ENCODE measurements around the gene TPCN2. TPM values are rescaled to one million over a fixed set of nuclear protein-coding genes. Genes with fewer than 3 reads are reported as not detected.

TPCN2 gene
- total and polyA plus RNA-seq, 4 donors: 6.4 to 20.8 (median 12.1) TPM

GRCh38 chr11:69084371-69084770 lies 35.6 kb downstream of the TPCN2 start:
- no peak overlapping the region for H3K4me3 ChIP-seq (ENCODE audit: low read depth in 1 of 3, low read length in 3 of 3)
- WGBS: 93% methylated on average over 15 of the region's 15 CpGs
- peaks cover 2 to 56% (median 11%) of the 10 kb centered on the region in 4 donors for H3K36me3 ChIP-seq (ENCODE audit: control insufficient read depth in 4 of 4, insufficient read depth in 3 of 4, low read depth in 1 of 4, low read length in 3 of 4)
- no peaks in the 10 kb centered on the region for H3K27me3 ChIP-seq (ENCODE audit: control insufficient read depth in 4 of 4, insufficient read depth in 4 of 4, low read length in 3 of 4)
- TF ChIP-seq HNF4A (conservative IDR thresholded peaks at IDR 0.05): no peak
- no peak for TF ChIP-seq RAD21 (IDR thresholded peaks at IDR 0.05)
- no peak for TF ChIP-seq HNF4G (IDR thresholded peaks at IDR 0.05)
- no peak for TF ChIP-seq GABPA (IDR thresholded peaks at IDR 0.05 in 1 of 2, conservative IDR thresholded peaks at IDR 0.05 in 1 of 2)
- TF ChIP-seq SP1 (IDR thresholded peaks at IDR 0.05): no peak
- TF ChIP-seq EGR1 (IDR thresholded peaks at IDR 0.05; ENCODE audit: low read depth in 2 of 2): no peak
- TF ChIP-seq JUND (IDR thresholded peaks at IDR 0.05): no peak
- no peak for TF ChIP-seq CTCF (IDR thresholded peaks at IDR 0.05; ENCODE audit: low read depth, low read length, missing input control)
- TF ChIP-seq TAF1 (conservative IDR thresholded peaks at IDR 0.05): no peak
- TF ChIP-seq YY1 (IDR thresholded peaks at IDR 0.05): no peak
- no peak for TF ChIP-seq MAX (IDR thresholded peaks at IDR 0.05)
- TF ChIP-seq FOXA1 (IDR thresholded peaks at IDR 0.05): no peak
- H3K9me3 ChIP-seq (ENCODE audit: control insufficient read depth in 4 of 4, low read length in 3 of 4): no peaks in the 10 kb centered on the region
- no peak for DNase-seq (ENCODE audit: low spot score)
- H3K27ac ChIP-seq (ENCODE audit: low read depth in 1 of 2, low read length in 2 of 2): no peak overlapping the region
- no peak overlapping the region for H3K9ac ChIP-seq (ENCODE audit: low read depth in 1 of 2, low read length in 2 of 2)
- H3K4me1 ChIP-seq (ENCODE audit: control insufficient read depth in 4 of 4, insufficient read depth in 4 of 4, low read length in 3 of 4): no peaks in the 10 kb centered on the region

GRCh38 chr11:69085490-69086095 lies 36.9 kb downstream of the TPCN2 start:
- Histone ChIP-seq H3K4me1 (ENCODE audit: control insufficient read depth in 4 of 4, insufficient read depth in 4 of 4, low read length in 3 of 4) (no peaks in the 10 kb centered on the region), H3K27ac (ENCODE audit: low read depth in 1 of 2, low read length in 2 of 2) (no peak overlapping the region), H3K27me3 (ENCODE audit: control insufficient read depth in 4 of 4, insufficient read depth in 4 of 4, low read length in 3 of 4) (no peaks in the 10 kb centered on the region), H3K9ac (ENCODE audit: low read depth in 1 of 2, low read length in 2 of 2) (no peak overlapping the region), H3K36me3 (ENCODE audit: control insufficient read depth in 4 of 4, insufficient read depth in 3 of 4, low read depth in 1 of 4, low read length in 3 of 4) (peaks cover 2 to 52% (median 12%) of the 10 kb centered on the region in 4 donors), H3K4me3 (ENCODE audit: low read depth in 1 of 3, low read length in 3 of 3) (no peak overlapping the region), H3K9me3 (ENCODE audit: control insufficient read depth in 4 of 4, low read length in 3 of 4) (no peaks in the 10 kb centered on the region)
- DNase-seq (ENCODE audit: low spot score): no peak
- 91% methylated on average over 27 of the region's 27 CpGs for WGBS
- TF ChIP-seq MAX (IDR thresholded peaks at IDR 0.05) (no peak), RXRA (IDR thresholded peaks at IDR 0.05) (no peak), REST (IDR thresholded peaks at IDR 0.05) (no peak), RAD21 (IDR thresholded peaks at IDR 0.05) (no peak), YY1 (IDR thresholded peaks at IDR 0.05) (no peak), FOXA1 (IDR thresholded peaks at IDR 0.05) (no peak), EGR1 (IDR thresholded peaks at IDR 0.05; ENCODE audit: low read depth in 2 of 2) (no peak), ZBTB33 (IDR thresholded peaks at IDR 0.05) (no peak), HNF4G (IDR thresholded peaks at IDR 0.05) (no peak), HNF4A (conservative IDR thresholded peaks at IDR 0.05) (no peak), TAF1 (conservative IDR thresholded peaks at IDR 0.05) (no peak), FOXA2 (IDR thresholded peaks at IDR 0.05) (no peak), GABPA (IDR thresholded peaks at IDR 0.05 in 1 of 2, conservative IDR thresholded peaks at IDR 0.05 in 1 of 2) (no peak), NR2F2 (IDR thresholded peaks at IDR 0.05) (no peak)
